CD4-positive, alpha-beta T cell (primary cell): ENCODE data around the gene SCYGR4. TPM values are rescaled to one million over a fixed set of nuclear protein-coding genes. Genes with fewer than 3 reads are reported as not detected.

ENCODE experiments used
- ATAC-seq: fragments of 200-7000 bp; cut with Tn5 transposase; one replicate; pipeline ENCODE4 v1.10.0; 2022; ENCODE audit warnings: mild to moderate bottlenecking; ENCODE audit not compliant: poor library complexity
- CTCF ChIA-PET: fragments of 350-600 bp; sonication (Branson Sonifier 250); formaldehyde crosslinking; loops from one replicate; lab custom pipeline; 2021; ENCODE audit warnings: antibody characterized with exemption, inconsistent platforms; lab: Charles Lee
- POLR2A ChIA-PET: fragments of 350-600 bp; sonication (Branson Sonifier 250); formaldehyde crosslinking; loops from one replicate; lab custom pipeline; 2021; ENCODE audit warnings: antibody characterized with exemption, inconsistent platforms; lab: Charles Lee
- DNase-seq, 14 experiments: peaks; one replicate each; pipeline ENCODE4 v3.0.0-alpha.2; 2013 to 2020; ENCODE audit warnings: mixed read lengths in 2 of 14
- H3K27ac ChIP-seq, 2 donors: one replicate each; pipeline versions ENCODE4 v1.5.1 to v1.7.0; 2013; ENCODE audit warnings: low read length in 2 of 2, low read depth in 1 of 2, mild to moderate bottlenecking in 1 of 2
- H3K27me3 ChIP-seq, 2 experiments: 1 replicate in 1 of 2; 2 replicates in 1 of 2; pipeline versions ENCODE4 v1.6.1 to v1.7.0; 2013; ENCODE audit warnings: low read length in 2 of 2, control low read depth in 1 of 2, mild to moderate bottlenecking in 1 of 2, moderate library complexity in 1 of 2; ENCODE audit not compliant: insufficient read depth in 2 of 2, control insufficient read depth in 1 of 2
- H3K36me3 ChIP-seq: one replicate; pipeline ENCODE4 v1.6.1; 2013; ENCODE audit warnings: low read length, control low read depth; ENCODE audit not compliant: insufficient read depth
- H3K4me1 ChIP-seq: one replicate; pipeline ENCODE4 v1.6.1; 2013; ENCODE audit warnings: low read length, control low read depth; ENCODE audit not compliant: insufficient read depth
- H3K4me3 ChIP-seq: one replicate; pipeline ENCODE4 v1.5.1; 2013; ENCODE audit warnings: mild to moderate bottlenecking, low read length, moderate library complexity
- H3K9me3 ChIP-seq, 2 experiments: 1 replicate in 1 of 2; 2 replicates in 1 of 2; pipeline versions ENCODE4 v1.6.1 to v1.7.0; 2013; ENCODE audit warnings: low read length in 2 of 2, mild to moderate bottlenecking in 2 of 2, control low read depth in 1 of 2, moderate library complexity in 1 of 2; ENCODE audit not compliant: control insufficient read depth in 1 of 2, insufficient read depth in 1 of 2
- H3K27ac Mint-ChIP-seq: one replicate; pipeline ENCODE4 v1.8.0; 2020; ENCODE audit warnings: mixed read lengths
- H3K27me3 Mint-ChIP-seq: one replicate; pipeline ENCODE4 v1.8.0; 2021; ENCODE audit warnings: mixed read lengths
- H3K36me3 Mint-ChIP-seq: one replicate; pipeline ENCODE4 v1.8.0; 2021; ENCODE audit warnings: low read depth, mixed read lengths
- H3K4me1 Mint-ChIP-seq: one replicate; pipeline ENCODE4 v1.8.0; 2021; ENCODE audit warnings: low read depth, mixed read lengths
- H3K4me3 Mint-ChIP-seq: one replicate; pipeline ENCODE4 v1.8.0; 2020; ENCODE audit warnings: mild to moderate bottlenecking, mixed read lengths
- H3K9me3 Mint-ChIP-seq: one replicate; pipeline ENCODE4 v1.8.0; 2020; ENCODE audit warnings: mixed read lengths
- CTCF ChIP-seq: fragments of 200-600 bp; IDR thresholded peaks from one replicate; pipeline ENCODE4 v1.8.0; 2022; ENCODE audit warnings: antibody characterized with exemption, mild to moderate bottlenecking
- intact Hi-C, 2 experiments: fragments of 100-400 bp; cut with DNase I in 1 of 2; cut with micrococcal nuclease in 1 of 2; formaldehyde crosslinking; loops; one replicate each; pipeline versions ENCODE4 v1.15.1 to v1.9.0; 2023 to 2025; cut with DNase I, micrococcal nuclease
- total RNA-seq, 174 experiments: library from RNA in 2 of 174; stranded (reverse) in 2 of 174; gene quantifications; one replicate each; pipeline ENCODE4 v1.2.3 and lab custom pipeline; 2021 to 2026

SCYGR4 gene
- total RNA-seq, 2 experiments from 2014 or later: not detected

GRCh38 chr2:227654426-227654825, 37.1 kb downstream of the SCYGR4 start:
- Mint-ChIP-seq H3K4me3 (no peak overlapping the region), H3K9me3 (no peaks in the 10 kb centered on the region), H3K4me1 (no peaks in the 10 kb centered on the region), H3K36me3 (no peaks in the 10 kb centered on the region), H3K27me3 (peaks cover 7% of the 10 kb centered on the region), H3K27ac (no peak overlapping the region)
- Histone ChIP-seq H3K27me3 (peaks cover 0 to 7% of the 10 kb centered on the region in 2 experiments), H3K36me3 (no peaks in the 10 kb centered on the region), H3K4me1 (peaks cover 2% of the 10 kb centered on the region), H3K27ac (no peak overlapping the region), H3K4me3 (no peak overlapping the region), H3K9me3 (no peaks in the 10 kb centered on the region)
- intact Hi-C loops: no loop called here
- no peak for DNase-seq
- no peak for TF ChIP-seq CTCF
- CTCF ChIA-PET: no interaction called here
- POLR2A ChIA-PET: no interaction called here
- no peak for ATAC-seq

DNA sequence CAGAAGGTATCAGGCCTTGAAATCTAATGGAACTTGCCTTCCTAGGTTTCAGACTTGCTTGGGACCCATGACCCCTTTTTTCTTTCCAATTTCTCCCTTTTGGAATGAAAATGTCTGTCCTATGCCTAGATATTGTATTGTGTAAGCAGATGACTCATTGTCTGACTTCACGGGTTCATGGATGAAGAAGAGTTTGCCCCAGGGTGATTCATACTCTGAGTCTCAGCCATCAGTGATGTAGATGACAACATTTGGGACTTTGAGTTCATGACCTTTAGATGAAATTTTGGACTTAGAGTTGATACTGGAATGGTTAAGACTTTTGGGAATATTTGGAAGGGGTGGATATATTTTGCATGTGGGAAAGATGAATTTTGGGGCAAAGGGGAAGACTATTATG, 38.2 kb downstream of the SCYGR4 start:
- Mint-ChIP-seq H3K4me1 (no peaks in the 10 kb centered on the region), H3K4me3 (no peak overlapping the region), H3K27ac (no peak overlapping the region), H3K36me3 (no peaks in the 10 kb centered on the region), H3K27me3 (peaks cover 4% of the 10 kb centered on the region), H3K9me3 (no peaks in the 10 kb centered on the region)
- peak in 2 of 14 experiments; percentile 15 to 19 for DNase-seq
- ChIA-PET CTCF (no interaction called here), POLR2A (no interaction called here)
- TF ChIP-seq CTCF: no peak
- H3K27me3 ChIP-seq: peaks cover 0 to 7% of the 10 kb centered on the region in 2 experiments
- H3K4me3 ChIP-seq: no peak overlapping the region
- no peak for ATAC-seq
- H3K36me3 ChIP-seq: no peaks in the 10 kb centered on the region
- H3K9me3 ChIP-seq: no peaks in the 10 kb centered on the region
- intact Hi-C loops: loop anchor here in 1 of 2 experiments (5.0 kb wide), 1 partner anchor 112 kb away; no protein-coding TSS in a partner anchor
- no peak overlapping the region for H3K27ac ChIP-seq
- peaks cover 2% of the 10 kb centered on the region for H3K4me1 ChIP-seq

DNA sequence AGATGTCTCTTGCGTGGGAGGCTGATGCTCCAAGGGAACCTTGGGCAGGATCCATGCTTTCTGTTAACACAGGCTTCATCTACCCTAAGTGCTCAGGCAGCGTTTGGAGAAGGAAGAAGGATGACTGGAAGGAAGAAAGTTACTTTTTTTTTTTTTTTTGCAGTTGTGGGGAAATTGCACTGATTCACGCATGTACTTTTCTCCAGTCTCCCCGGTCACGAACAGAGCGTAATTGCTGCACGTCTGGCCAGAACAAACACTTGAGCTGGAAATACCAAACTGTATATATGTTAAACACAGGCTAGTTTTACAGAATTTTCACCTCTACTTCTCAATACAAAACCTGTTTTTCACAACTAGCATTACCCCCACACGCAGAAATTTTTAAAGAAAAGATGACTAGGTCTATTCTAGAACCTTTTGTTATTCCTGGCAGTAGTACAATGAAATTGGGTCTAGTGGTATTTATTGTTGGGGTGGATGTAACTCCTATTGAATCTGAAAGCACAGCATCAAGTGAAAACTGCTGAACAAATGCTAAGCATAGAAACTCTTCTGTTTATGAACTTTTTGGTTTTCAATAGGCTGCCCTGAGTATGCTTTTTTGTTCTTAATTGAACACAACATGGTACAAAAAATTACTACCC, 40.0 kb downstream of the SCYGR4 start:
- Mint-ChIP-seq H3K4me1 (no peaks in the 10 kb centered on the region), H3K27me3 (peaks cover 8% of the 10 kb centered on the region), H3K27ac (no peak overlapping the region), H3K9me3 (no peaks in the 10 kb centered on the region), H3K4me3 (no peak overlapping the region), H3K36me3 (no peaks in the 10 kb centered on the region)
- POLR2A ChIA-PET: interaction anchor here (0.6 kb wide), 1 partner anchor 211 kb away, joined by 3 read pairs; no protein-coding TSS in a partner anchor
- H3K27ac ChIP-seq: no peak overlapping the region
- no peak for TF ChIP-seq CTCF
- no peaks in the 10 kb centered on the region for H3K9me3 ChIP-seq
- H3K4me1 ChIP-seq: peaks cover 2% of the 10 kb centered on the region
- ATAC-seq (no peak), DNase-seq (no peak)
- intact Hi-C loops: loop anchor here in 1 of 2 experiments (5.0 kb wide), 1 partner anchor 110 kb away; no protein-coding TSS in a partner anchor
- peaks cover 0 to 4% of the 10 kb centered on the region in 2 experiments for H3K27me3 ChIP-seq
- no peak overlapping the region for H3K4me3 ChIP-seq
- CTCF ChIA-PET: interaction anchor here (1.4 to 2.0 kb wide), 3 partner anchors 13 to 233 kb away, joined by 4 to 6 read pairs (median 6); no protein-coding TSS in a partner anchor
- H3K36me3 ChIP-seq: no peaks in the 10 kb centered on the region
